ENCODE results near the gene TMEM186.
"Not testable (repeated sequence)": the region's sequence is repeated elsewhere in the genome, so short reads cannot be mapped to it uniquely, and the experiment has no call there.

TMEM186 gene

GRCh38 chr16:8797364-8798173 is at the start of gene TMEM186, which contains the start of gene PMM2:
Gene TMEM186, minus strand, starts transcription at chr16:8797639. Its CDS starts 25 bp downstream, at chr16:8797614.
Gene PMM2, plus strand, starts transcription at chr16:8797839. Its CDS starts 44 bp downstream, at chr16:8797883.
- peak; percentile 97 to 98 (median 97) for DNase-seq

GRCh38 chr16:8847145-8847544 is 49.7 kb upstream of the TMEM186 start:
- DNase-seq, result no peak

- DNase-seq, result no peak
Observed at GRCh38 chr16:8846401-8846932, 49.0 kb upstream of the TMEM186 start.

GRCh38 chr16:8845699-8846298 is 48.4 kb upstream of the TMEM186 start:
- no peak for DNase-seq

- not testable (repeated sequence) for DNase-seq
Observed at GRCh38 chr16:8843296-8843695, 45.9 kb upstream of the TMEM186 start.

- DNase-seq, result not testable (repeated sequence)
Observed at GRCh38 chr16:8842016-8842415, 44.6 kb upstream of the TMEM186 start.

GRCh38 chr16:8837594-8837993 is 40.2 kb upstream of the TMEM186 start:
- not testable (repeated sequence) for DNase-seq

- DNase-seq, result not testable (repeated sequence)
Observed at GRCh38 chr16:8836797-8837196, 39.4 kb upstream of the TMEM186 start.

- no peak for DNase-seq
Observed at GRCh38 chr16:8832717-8833105, 35.3 kb upstream of the TMEM186 start.

- no peak for DNase-seq
Observed at GRCh38 chr16:8831871-8832716, 34.7 kb upstream of the TMEM186 start.

GRCh38 chr16:8831450-8831849 is 34.0 kb upstream of the TMEM186 start:
- no peak for DNase-seq

- no peak for DNase-seq
Observed at GRCh38 chr16:8828541-8829165, 31.2 kb upstream of the TMEM186 start.

GRCh38 chr16:8826278-8826879 is 28.9 kb upstream of the TMEM186 start:
- no peak for DNase-seq

GRCh38 chr16:8822403-8822802 is 25.0 kb upstream of the TMEM186 start:
- DNase-seq, result no peak

- DNase-seq, result no peak
Observed at GRCh38 chr16:8819411-8820034, 22.1 kb upstream of the TMEM186 start.

- DNase-seq, result no peak
Observed at GRCh38 chr16:8818504-8819270, 21.2 kb upstream of the TMEM186 start.

GRCh38 chr16:8816967-8817655 is 19.7 kb upstream of the TMEM186 start:
- no peak for DNase-seq

- no peak for DNase-seq
Observed at GRCh38 chr16:8814095-8814806, 16.8 kb upstream of the TMEM186 start.

GRCh38 chr16:8812162-8812843 is 14.9 kb upstream of the TMEM186 start:
- no peak for DNase-seq
